Activated CD4-positive, alpha-beta T cell treated with anti-CD3 and anti-CD28 coated beads for 24 hours (primary cell): ENCODE measurements around the gene EFEMP1.

Source experiments
- DNase-seq, 2 donors: peaks; one replicate each; pipeline ENCODE4 v3.0.0-alpha.2; 2020; ENCODE audit warnings: low read depth in 2 of 2

The EFEMP1 gene

GRCh38 chr2:55898386-55899040 is 25.1 kb downstream of the EFEMP1 start:
- DNase-seq, result no peak

DNA sequence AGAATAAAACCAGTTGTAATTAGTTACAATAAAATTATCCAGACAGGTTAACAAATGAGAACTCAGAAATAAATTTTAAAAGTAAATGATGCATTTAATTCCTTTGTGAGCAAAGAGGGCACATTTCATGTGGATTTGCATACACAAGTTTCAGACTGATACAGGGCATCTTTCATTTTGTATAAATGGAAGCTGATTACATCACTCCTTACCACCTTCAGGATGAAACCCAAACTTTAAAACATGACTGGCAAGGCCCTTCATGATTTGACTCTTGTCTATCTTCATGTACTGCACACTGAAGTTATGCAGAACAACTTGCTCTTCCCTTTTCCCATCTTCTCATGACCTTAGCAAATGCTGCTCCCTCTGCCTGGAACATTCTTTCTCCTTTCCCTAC is 26.9 kb downstream of the EFEMP1 start:
- DNase-seq, result no peak

DNA sequence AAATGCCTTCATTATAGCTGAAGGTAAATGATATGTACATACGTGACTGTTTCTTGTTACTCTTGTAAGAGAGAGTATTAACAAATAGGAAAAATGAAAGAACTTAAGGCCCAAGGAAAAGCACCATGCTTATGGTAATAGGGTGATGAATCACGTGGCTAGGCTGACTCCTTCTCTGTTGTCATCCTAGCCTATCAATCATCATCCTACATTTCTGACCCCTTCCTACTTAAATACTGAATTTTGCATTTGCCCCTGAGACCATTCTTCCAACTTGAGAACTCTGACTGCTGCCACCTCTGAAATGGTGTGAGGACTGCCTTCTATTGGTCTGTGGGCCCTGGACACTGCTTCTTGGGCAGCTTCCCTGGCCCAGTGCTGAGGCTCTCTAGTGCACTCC is 28.9 kb downstream of the EFEMP1 start:
- no peak for DNase-seq

GRCh38 chr2:55891671-55892094 is 31.9 kb downstream of the EFEMP1 start:
- no peak for DNase-seq

- no peak for DNase-seq
Measured at GRCh38 chr2:55888936-55889335, 34.6 kb downstream of the EFEMP1 start.

DNA sequence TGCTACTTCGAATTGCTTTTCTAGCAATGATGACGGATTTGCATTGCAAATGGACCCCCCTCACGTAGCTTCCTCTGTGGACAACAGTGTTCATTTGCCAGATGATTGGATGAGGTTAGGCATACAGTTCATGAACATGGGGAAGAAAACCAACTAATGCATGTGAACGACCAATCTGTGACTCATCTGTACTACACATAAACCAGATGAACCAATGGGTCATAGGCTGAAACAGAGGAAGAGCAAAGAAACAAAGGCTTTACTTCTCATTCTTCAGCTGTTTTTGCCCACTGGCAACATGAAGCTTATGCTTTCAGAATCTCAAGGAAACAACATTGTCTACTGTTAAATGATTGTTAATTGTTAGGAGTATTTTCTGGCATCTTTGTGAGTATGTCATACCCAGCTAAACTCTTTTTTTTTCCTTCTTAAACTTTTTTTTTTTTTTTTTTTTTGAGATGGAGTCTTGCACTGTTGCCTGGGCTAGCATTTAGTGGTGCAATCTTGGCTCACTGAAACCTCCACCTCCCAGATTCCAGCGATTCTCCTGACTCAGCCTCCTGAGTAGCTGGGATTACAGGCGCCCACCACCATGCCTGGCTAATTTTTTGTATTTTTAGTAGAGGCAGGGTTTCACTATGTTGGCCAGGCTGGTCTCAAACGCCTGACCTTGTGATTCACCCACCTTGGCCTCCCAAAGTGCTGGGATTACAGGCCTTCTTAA is 35.5 kb downstream of the EFEMP1 start:
- no peak for DNase-seq

GRCh38 chr2:55887351-55887750 is 36.2 kb downstream of the EFEMP1 start:
- no peak for DNase-seq

- DNase-seq, result no peak
Measured at GRCh38 chr2:55885944-55886281, 37.7 kb downstream of the EFEMP1 start.

DNA sequence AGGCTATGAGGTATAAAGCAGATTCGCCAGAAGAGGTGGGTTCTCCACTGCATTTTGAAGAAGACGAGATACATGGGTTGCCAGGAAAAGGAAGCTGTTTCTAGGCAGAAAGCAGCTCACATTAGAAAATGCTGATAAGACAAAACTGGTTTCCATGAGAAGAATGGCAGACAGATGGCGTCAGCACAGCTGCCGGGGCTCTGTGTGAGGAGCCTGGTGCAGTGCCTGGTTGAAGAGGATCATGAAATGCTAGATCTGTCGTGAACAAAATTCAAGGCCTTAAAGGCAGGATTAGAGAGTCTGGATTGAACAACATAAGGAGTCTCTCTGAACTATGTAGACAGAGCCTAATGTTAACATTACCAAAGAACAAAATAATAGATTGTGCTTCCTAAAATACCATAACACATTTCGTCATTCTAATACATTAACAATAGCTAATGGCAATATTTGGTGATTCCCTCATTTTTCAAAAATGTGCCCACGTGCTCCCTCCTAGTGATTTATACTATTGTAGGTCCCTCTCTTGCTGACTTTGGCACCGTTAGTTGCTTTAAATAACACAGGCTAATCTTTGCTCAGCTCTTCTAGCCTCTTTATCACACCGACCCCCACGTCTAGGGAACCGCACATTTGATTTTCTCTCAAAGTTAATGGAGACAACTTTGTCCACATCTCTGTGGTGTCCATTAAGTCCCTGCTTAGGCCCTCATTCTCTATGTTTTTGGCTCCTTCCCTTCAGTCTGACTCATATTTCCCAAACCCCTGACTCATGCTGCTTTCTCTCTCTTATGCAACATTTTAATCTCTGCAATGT is 38.2 kb downstream of the EFEMP1 start:
- no peak for DNase-seq

- DNase-seq, result no peak
Measured at GRCh38 chr2:55883829-55884228, 39.8 kb downstream of the EFEMP1 start.

- DNase-seq, result no peak
Measured at GRCh38 chr2:55883357-55883756, 40.2 kb downstream of the EFEMP1 start.

- no peak for DNase-seq
Measured at GRCh38 chr2:55882954-55883353, 40.6 kb downstream of the EFEMP1 start.

DNA sequence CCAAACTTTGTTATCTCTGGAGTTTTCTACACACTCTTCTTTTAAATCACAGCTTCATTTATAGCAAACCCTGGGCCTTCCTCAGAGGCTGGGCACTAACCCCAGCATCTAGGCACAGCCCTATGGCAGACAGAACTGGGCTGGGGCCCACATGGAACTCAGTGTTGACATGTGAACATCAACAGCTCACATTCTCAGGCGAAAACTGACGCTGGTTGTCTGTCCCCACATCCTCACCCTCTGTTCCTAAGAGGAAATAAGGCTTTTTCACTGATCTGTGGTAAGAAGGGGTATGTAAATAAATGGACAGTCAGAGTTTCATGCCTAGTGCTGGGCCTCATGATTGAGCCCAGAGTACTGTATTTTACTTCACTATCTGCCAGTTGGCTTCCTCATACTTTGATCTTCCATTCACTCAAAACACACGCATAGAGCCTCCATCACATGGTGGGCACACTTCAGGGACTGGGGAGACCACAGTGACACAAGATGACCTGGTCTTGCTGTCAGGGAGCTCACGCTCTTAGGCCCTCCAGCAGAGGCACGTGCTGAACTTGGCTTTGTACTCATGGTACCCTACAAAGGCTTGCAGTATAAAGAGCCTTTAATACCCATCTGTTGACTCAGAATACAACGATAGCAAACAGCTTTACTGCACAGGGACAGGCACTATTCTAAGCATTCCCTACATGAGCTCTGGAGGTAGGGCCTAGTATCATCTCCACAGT is 43.0 kb downstream of the EFEMP1 start:
- no peak for DNase-seq

DNA sequence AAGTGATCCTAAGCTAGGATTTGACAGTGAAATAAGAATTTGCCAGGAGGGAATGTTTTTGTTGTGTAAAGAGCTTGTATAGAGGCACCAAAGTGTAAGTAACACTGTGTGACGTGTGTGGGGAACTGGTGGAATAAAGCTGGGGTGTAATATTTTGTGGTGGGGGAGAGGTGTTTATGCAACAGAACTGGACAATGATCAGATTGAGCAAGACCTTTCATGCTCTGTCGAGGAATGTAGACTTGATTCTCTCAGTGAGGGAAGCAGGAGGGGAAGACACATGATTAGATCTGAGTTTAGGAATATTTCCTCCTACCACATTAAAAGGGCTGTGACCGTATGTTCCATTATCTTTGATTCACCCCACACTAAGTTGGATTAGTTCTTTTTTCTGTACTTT is 43.6 kb downstream of the EFEMP1 start:
- DNase-seq, result no peak

GRCh38 chr2:55877087-55877436 is 46.5 kb downstream of the EFEMP1 start:
- no peak for DNase-seq

DNA sequence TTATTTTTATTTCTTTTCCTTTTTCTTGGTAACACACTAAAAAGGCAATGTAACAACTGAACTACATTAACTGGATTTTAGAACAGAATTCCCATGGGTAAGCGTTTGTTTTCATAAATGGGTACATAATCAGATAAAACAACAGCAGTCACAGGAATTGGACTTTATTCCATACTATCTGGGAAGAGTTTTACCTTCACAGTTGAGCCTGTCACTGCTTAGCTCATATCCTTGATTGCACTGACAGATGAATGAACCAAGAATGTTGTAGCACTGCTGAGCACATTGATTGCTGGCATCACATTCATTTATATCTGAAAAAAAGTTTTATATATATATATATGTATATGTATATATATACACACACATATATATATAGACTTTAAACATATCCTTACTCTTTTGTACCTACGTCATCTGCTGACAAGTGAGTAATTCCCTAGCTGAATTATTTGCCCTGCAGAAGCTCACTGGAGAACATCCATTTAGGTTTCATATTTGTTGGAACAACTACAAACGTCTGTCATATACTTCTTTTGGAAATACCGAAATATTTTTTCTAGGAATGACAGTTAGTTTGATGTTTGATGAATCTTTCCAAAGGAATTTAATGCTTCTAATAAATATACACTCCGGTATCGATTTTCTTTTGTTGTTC is 47.0 kb downstream of the EFEMP1 start:
- DNase-seq, result no peak

DNA sequence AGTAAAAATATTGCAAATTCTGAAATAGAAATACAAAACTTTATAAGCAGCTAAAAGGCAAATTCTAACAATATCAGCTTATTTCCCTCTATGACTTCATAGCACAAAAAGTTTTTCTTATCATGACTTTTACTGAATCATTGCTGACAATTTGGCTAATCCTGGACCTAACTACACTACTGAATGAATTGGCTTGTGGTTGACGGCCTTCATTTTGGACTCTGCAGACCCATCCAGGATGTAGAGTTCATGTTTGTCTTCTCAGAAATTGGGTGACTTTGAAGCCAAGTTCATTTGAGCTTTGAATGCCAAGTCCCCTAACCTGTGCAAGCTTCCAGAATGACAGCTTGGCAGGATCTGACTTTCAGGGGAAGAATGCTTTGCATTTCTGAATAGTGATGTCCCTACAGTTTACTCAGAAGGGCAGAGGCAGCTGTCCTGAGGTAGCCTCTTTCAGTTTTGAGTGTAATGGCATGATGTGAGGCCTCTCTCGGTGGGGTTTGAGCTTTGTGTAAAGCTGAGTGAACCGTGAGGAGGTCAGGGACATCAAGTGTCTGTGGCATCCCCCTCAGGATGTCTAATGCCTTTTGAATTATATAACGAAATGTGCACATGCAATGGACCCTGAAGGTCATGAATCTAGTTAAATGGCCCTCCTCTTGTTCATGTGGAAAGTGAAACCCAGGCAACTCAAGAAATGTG is 48.0 kb downstream of the EFEMP1 start:
- no peak for DNase-seq

- DNase-seq, result no peak
Measured at GRCh38 chr2:55874338-55874737, 49.2 kb downstream of the EFEMP1 start.

- no peak for DNase-seq
Measured at GRCh38 chr2:55871637-55872036, 51.9 kb downstream of the EFEMP1 start.

GRCh38 chr2:55869637-55870325 is 53.8 kb downstream of the EFEMP1 start:
- no peak for DNase-seq
